Measurements from ENCODE around the gene LRRC40. TPM values are rescaled to one million over a fixed set of nuclear protein-coding genes. Genes with fewer than 3 reads are reported as not detected.
A peak's percentile ranks its signal among the peaks of the same experiment; 100 is the strongest.

Gene LRRC40
- total and polyA plus RNA-seq, 9 of the 15 experiments (the other 6 are each of a cell fraction or from before 2014, with no cell fraction given) = 16.1 to 36.2 (median 30.9) TPM

DNA sequence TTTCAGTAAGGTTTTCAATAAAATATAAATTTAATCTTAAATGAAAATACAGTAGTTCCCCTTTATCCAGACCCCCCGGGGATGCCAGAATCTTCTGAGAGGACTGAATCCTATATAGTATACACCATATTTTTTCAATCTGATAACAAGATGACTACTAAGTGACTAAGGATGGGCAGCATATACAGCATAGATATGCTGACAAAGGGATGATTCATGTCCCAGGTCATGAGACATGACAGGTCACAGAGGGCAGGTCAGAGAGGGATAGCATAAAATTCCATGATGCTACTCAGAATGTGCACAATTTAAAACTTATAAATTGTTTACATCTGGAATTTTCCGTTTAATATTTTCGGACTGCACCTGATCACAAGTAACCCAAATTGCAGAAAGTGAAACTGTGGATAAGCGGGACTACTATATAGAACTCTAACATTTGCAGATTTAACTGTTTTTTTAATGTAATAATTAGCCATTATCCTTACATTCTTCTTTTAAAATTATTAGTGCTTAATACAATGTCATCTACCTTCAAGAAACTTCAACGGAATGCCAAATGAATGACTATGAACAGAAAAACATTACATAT is 48.8 kb downstream of the LRRC40 start (continued):
- TF ChIP-seq MGA (IDR thresholded peaks at IDR 0.05) (no peak), PRDM10 (IDR thresholded peaks at IDR 0.05; ENCODE audit: partially characterized antibody) (no peak), ZNF507 (tag; conservative IDR thresholded peaks at IDR 0.05) (no peak), MAFG (tag; conservative IDR thresholded peaks at IDR 0.05) (peak; percentile 58), ZNF12 (CRISPR knock-in tag; IDR thresholded peaks at IDR 0.05) (no peak), PHB (CRISPR knock-in tag; IDR thresholded peaks at IDR 0.05) (no peak), SMARCA5 (IDR thresholded peaks at IDR 0.05) (no peak)
- TF ChIP-seq, protein P1, sequence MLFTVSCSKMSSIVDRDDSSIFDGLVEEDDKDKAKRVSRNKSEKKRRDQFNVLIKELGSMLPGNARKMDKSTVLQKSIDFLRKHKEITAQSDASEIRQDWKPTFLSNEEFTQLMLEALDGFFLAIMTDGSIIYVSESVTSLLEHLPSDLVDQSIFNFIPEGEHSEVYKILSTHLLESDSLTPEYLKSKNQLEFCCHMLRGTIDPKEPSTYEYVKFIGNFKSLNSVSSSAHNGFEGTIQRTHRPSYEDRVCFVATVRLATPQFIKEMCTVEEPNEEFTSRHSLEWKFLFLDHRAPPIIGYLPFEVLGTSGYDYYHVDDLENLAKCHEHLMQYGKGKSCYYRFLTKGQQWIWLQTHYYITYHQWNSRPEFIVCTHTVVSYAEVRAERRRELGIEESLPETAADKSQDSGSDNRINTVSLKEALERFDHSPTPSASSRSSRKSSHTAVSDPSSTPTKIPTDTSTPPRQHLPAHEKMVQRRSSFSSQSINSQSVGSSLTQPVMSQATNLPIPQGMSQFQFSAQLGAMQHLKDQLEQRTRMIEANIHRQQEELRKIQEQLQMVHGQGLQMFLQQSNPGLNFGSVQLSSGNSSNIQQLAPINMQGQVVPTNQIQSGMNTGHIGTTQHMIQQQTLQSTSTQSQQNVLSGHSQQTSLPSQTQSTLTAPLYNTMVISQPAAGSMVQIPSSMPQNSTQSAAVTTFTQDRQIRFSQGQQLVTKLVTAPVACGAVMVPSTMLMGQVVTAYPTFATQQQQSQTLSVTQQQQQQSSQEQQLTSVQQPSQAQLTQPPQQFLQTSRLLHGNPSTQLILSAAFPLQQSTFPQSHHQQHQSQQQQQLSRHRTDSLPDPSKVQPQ (CRISPR knock-in tag; IDR thresholded peaks at IDR 0.05; ENCODE audit: borderline replicate concordance) = no peak
- TF ChIP-seq, protein P2, sequence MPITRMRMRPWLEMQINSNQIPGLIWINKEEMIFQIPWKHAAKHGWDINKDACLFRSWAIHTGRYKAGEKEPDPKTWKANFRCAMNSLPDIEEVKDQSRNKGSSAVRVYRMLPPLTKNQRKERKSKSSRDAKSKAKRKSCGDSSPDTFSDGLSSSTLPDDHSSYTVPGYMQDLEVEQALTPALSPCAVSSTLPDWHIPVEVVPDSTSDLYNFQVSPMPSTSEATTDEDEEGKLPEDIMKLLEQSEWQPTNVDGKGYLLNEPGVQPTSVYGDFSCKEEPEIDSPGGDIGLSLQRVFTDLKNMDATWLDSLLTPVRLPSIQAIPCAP (CRISPR knock-in tag; IDR thresholded peaks at IDR 0.05; ENCODE audit: borderline replicate concordance) = no peak
